ENCODE results near the gene RPL29. TPM values are rescaled to one million over a fixed set of nuclear protein-coding genes. Genes with fewer than 3 reads are reported as not detected.
A peak's percentile ranks its signal among the peaks of the same experiment; 100 is the strongest.

Gene RPL29
- total RNA-seq, 1 donor from 2014 or later = 810 TPM

GRCh38 chr3:51966922-51967383 lies 28.7 kb downstream of the RPL29 start:
- ATAC-seq = peak; percentile 1
- H3K4me3 ChIP-seq = peak overlapping the region; percentile 71

DNA sequence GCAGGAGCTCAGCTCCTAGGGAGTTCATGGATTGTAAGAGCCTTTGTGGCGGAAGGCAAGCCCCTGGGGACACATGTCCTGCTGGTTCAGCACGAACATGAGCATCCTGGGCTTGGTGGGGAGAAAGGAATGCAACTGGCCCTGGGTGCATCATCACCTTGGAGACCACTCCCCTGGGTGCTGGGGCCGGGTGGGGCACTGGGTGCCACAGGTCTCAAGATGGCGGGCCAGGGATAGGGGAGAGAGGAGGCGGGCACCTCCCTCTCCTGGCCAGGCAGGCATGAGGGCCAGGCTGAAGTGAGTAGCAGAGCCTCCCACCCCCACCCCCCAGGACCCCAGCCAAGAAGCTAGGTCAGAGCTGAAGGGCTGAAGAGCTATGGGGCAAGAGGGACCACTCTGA lies 29.2 kb downstream of the RPL29 start:
- Histone ChIP-seq H3K4me1 (peaks cover 13% of the 10 kb centered on the region), H3K36me3 (no peaks in the 10 kb centered on the region), H3K9me3 (no peaks in the 10 kb centered on the region), H3K4me3 (peak overlapping the region; percentile 71), H3K27me3 (no peaks in the 10 kb centered on the region), H3K27ac (no peak overlapping the region)
- no peak for ATAC-seq
- intact Hi-C loops (cut with DNase I) = no loop called here
- TF ChIP-seq, protein P1, sequence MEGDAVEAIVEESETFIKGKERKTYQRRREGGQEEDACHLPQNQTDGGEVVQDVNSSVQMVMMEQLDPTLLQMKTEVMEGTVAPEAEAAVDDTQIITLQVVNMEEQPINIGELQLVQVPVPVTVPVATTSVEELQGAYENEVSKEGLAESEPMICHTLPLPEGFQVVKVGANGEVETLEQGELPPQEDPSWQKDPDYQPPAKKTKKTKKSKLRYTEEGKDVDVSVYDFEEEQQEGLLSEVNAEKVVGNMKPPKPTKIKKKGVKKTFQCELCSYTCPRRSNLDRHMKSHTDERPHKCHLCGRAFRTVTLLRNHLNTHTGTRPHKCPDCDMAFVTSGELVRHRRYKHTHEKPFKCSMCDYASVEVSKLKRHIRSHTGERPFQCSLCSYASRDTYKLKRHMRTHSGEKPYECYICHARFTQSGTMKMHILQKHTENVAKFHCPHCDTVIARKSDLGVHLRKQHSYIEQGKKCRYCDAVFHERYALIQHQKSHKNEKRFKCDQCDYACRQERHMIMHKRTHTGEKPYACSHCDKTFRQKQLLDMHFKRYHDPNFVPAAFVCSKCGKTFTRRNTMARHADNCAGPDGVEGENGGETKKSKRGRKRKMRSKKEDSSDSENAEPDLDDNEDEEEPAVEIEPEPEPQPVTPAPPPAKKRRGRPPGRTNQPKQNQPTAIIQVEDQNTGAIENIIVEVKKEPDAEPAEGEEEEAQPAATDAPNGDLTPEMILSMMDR (IDR thresholded peaks at IDR 0.05) = no peak
- no peak for DNase-seq

More at GRCh38 chr3:51966922-51967383, 28.7 kb downstream of the RPL29 start:
- H3K27me3 ChIP-seq = no peaks in the 10 kb centered on the region
- TF ChIP-seq, protein P1 (IDR thresholded peaks at IDR 0.05) = no peak
- intact Hi-C loops (cut with DNase I) = no loop called here
- no peak for DNase-seq
- H3K9me3 ChIP-seq = no peaks in the 10 kb centered on the region
- peak overlapping the region; percentile 75 for H3K27ac ChIP-seq
- H3K4me1 ChIP-seq = peaks cover 13% of the 10 kb centered on the region
- H3K36me3 ChIP-seq = no peaks in the 10 kb centered on the region

- no peaks in the 10 kb centered on the region for H3K9me3 ChIP-seq
- intact Hi-C loops (cut with DNase I) = no loop called here
- H3K4me1 ChIP-seq = peaks cover 13% of the 10 kb centered on the region
- H3K36me3 ChIP-seq = no peaks in the 10 kb centered on the region
- no peak overlapping the region for H3K27ac ChIP-seq
- TF ChIP-seq, protein P1 (IDR thresholded peaks at IDR 0.05) = no peak
- no peaks in the 10 kb centered on the region for H3K27me3 ChIP-seq
- ATAC-seq (no peak), DNase-seq (no peak)
- H3K4me3 ChIP-seq = no peak overlapping the region
These were observed 29.7 kb downstream of the RPL29 start for GRCh38 chr3:51966016-51966415.

DNA sequence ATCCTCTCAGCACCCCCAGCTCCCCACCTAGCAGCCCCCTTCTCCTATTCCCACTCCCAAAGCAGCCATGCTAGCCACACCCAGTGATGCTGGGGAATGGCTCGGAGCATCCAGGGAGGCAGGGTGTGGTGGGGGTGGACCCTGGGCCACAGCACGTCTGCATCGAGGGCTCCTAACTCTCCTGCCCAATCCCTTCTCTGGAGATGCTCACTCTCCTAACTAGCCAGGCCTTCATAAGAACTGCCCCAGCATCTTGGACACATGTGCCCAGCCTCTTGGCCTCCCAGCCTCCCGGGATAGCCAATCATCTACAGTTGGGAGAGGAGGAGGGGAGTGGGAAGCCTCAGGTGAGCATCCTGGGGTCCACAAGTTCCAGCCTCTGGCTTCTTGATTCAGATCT lies 31.2 kb downstream of the RPL29 start:
- ATAC-seq (no peak), DNase-seq (no peak)
- Histone ChIP-seq H3K4me3 (no peak overlapping the region), H3K9me3 (no peaks in the 10 kb centered on the region), H3K4me1 (peaks cover 13% of the 10 kb centered on the region), H3K27ac (no peak overlapping the region), H3K36me3 (no peaks in the 10 kb centered on the region), H3K27me3 (no peaks in the 10 kb centered on the region)
- TF ChIP-seq, protein P1 (IDR thresholded peaks at IDR 0.05) = no peak
- intact Hi-C loops (cut with DNase I) = no loop called here

DNA sequence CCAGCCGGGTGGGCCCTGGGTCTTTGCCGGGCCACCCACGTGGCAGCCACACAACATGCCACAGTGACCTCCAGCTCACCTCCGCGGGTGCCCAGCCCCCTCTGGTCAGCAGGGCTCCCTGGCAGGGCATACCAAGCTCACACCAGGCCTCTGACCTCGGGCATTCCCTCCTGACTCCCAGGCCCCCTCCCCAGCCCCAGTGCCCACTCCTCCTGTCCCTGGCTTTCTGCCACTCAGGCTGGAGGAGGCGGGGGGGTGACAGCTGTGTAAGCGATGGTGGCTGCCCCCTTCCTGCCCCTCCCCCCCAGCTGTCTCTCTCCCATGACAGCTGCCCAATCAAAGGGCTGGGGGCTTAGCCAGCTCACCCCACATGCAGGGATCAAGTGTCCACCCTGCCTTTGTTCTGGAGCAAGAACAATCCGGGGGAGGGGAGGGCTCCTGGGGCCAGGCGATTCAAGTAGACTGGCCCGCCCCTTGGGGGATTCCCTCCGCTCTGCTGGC lies 31.7 kb downstream of the RPL29 start:
- no peak overlapping the region for H3K27ac ChIP-seq
- peaks cover 13% of the 10 kb centered on the region for H3K4me1 ChIP-seq
- no peaks in the 10 kb centered on the region for H3K27me3 ChIP-seq
- no peaks in the 10 kb centered on the region for H3K36me3 ChIP-seq
- intact Hi-C loops (cut with DNase I) = no loop called here
- H3K4me3 ChIP-seq = no peak overlapping the region
- H3K9me3 ChIP-seq = no peaks in the 10 kb centered on the region
- DNase-seq (no peak), ATAC-seq (no peak)
- TF ChIP-seq, protein P1 (IDR thresholded peaks at IDR 0.05) = no peak

Data from upper lobe of right lung (tissue), 1 donor.